ENCODE results near the gene KIF26B. TPM values are rescaled to one million over a fixed set of nuclear protein-coding genes. Genes with fewer than 3 reads are reported as not detected.

Gene KIF26B
- polyA plus RNA-seq, 2 of the 4 experiments (the other 2 are of a cell fraction): 0.01 to 0.04 TPM

- TF ChIP-seq, protein P1, sequence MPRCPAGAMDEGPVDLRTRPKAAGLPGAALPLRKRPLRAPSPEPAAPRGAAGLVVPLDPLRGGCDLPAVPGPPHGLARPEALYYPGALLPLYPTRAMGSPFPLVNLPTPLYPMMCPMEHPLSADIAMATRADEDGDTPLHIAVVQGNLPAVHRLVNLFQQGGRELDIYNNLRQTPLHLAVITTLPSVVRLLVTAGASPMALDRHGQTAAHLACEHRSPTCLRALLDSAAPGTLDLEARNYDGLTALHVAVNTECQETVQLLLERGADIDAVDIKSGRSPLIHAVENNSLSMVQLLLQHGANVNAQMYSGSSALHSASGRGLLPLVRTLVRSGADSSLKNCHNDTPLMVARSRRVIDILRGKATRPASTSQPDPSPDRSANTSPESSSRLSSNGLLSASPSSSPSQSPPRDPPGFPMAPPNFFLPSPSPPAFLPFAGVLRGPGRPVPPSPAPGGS (IDR thresholded peaks at IDR 0.05): no peak
- TF ChIP-seq ZNF302 (CRISPR knock-in tag; IDR thresholded peaks at IDR 0.05): no peak
- no peak for TF ChIP-seq RNF2 (IDR thresholded peaks at IDR 0.05; ENCODE audit: borderline replicate concordance, low read depth)
Measured at GRCh38 chr1:245131026-245131393, 23.8 kb upstream of the KIF26B start (continued).

GRCh38 chr1:245132771-245133170, 22.0 kb upstream of the KIF26B start:
- ATAC-seq: no peak
- Histone ChIP-seq H3K9me3 (no peaks in the 10 kb centered on the region), H3K4me3 (no peak overlapping the region), H3K4me2 (no peak overlapping the region), H3K4me1 (no peaks in the 10 kb centered on the region), H3K27ac (no peak overlapping the region)
- ChIA-PET CTCF (interaction anchor here (1.2 to 1.6 kb wide), 2 partner anchors 20 to 24 kb away, joined by 3 to 5 read pairs; no protein-coding TSS in a partner anchor), POLR2A (no interaction called here)
- no peak for FAIRE-seq
- no peak for DNase-seq (ENCODE audit: low read depth in 1 of 2, low spot score in 1 of 2)
- TF ChIP-seq MAX (IDR thresholded peaks at IDR 0.05) (no peak), CEBPB (IDR thresholded peaks at IDR 0.05) (no peak), RNF2 (IDR thresholded peaks at IDR 0.05; ENCODE audit: borderline replicate concordance, low read depth) (no peak), NFE2L2 (conservative IDR thresholded peaks at IDR 0.05; ENCODE audit: low read length) (no peak), EHMT2 (IDR thresholded peaks at IDR 0.05; ENCODE audit: low read depth) (no peak), KDM5A (IDR thresholded peaks at IDR 0.05) (no peak), MYC (IDR thresholded peaks at IDR 0.05; ENCODE audit: borderline replicate concordance, low read length) (no peak)
- TF ChIP-seq, protein P2, sequence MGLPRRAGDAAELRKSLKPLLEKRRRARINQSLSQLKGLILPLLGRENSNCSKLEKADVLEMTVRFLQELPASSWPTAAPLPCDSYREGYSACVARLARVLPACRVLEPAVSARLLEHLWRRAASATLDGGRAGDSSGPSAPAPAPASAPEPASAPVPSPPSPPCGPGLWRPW (IDR thresholded peaks at IDR 0.05): no peak
- WGBS (ENCODE audit: missing lambda C conversion rate): 66% methylated on average over 11 of the region's 11 CpGs

DNA sequence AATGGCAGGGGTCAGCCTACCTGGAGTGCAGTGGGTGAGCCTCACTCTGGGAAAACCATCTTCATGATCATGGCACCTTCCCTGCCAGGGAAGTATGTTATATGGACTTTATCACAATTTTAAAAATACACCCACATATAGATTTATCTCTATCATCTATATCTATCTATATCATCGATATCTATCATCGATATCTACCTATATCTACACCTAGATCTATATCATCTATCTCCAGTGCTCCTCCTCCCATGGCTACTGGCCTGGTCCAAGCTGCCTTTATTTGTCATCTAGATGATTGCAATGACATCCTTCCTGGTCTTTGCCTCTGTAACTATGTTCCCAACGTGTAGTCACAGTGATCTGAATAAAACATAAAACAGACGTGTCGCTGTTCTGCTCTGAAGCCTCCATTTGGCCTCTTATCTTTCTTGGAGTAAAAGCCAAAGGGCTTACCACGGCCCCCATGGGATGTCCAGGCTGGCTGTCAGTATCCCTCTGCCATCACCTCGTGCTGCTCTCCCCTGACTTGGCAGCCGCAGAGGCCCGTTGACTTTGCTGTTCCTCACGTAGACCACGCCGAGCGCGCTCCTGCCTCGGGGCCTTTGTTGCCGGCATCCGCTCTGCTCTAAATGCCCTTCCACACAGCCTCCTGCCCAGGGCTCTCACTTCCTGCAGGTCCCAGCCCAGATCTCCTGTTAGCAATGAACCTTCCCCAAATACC, 20.6 kb upstream of the KIF26B start:
- POLR2A ChIA-PET: no interaction called here
- DNase-seq (ENCODE audit: low read depth in 1 of 2, low spot score in 1 of 2) (no peak), ATAC-seq (no peak), FAIRE-seq (no peak)
- no peak overlapping the region for H3K27ac ChIP-seq
- CTCF ChIA-PET: no interaction called here
- no peaks in the 10 kb centered on the region for H3K4me1 ChIP-seq
- TF ChIP-seq JUNB (IDR thresholded peaks at IDR 0.05) (no peak), NPAS2 (CRISPR knock-in tag; IDR thresholded peaks at IDR 0.05; ENCODE audit: borderline replicate concordance) (no peak), CHD4 (IDR thresholded peaks at IDR 0.05; ENCODE audit: borderline replicate concordance) (no peak), ZSCAN20 (CRISPR knock-in tag; IDR thresholded peaks at IDR 0.05) (no peak), JUN (IDR thresholded peaks at IDR 0.05) (no peak), FOXS1 (CRISPR knock-in tag; IDR thresholded peaks at IDR 0.05) (no peak), ZC3H11A (IDR thresholded peaks at IDR 0.05) (no peak), KDM5A (IDR thresholded peaks at IDR 0.05) (no peak), ZFP36 (IDR thresholded peaks at IDR 0.05; ENCODE audit: borderline replicate concordance, partially characterized antibody) (no peak), HEYL (CRISPR knock-in tag; IDR thresholded peaks at IDR 0.05) (no peak), ATOH8 (CRISPR knock-in tag; IDR thresholded peaks at IDR 0.05; ENCODE audit: low read depth) (no peak), CTCF (IDR thresholded peaks at IDR 0.05) (no peak), CBX2 (IDR thresholded peaks at IDR 0.05; ENCODE audit: borderline replicate concordance, low read depth) (no peak), HOXB13 (CRISPR knock-in tag; IDR thresholded peaks at IDR 0.05; ENCODE audit: low read depth) (no peak), MAFK (IDR thresholded peaks at IDR 0.05; ENCODE audit: partially characterized antibody) (no peak)
- TF ChIP-seq, protein P3, sequence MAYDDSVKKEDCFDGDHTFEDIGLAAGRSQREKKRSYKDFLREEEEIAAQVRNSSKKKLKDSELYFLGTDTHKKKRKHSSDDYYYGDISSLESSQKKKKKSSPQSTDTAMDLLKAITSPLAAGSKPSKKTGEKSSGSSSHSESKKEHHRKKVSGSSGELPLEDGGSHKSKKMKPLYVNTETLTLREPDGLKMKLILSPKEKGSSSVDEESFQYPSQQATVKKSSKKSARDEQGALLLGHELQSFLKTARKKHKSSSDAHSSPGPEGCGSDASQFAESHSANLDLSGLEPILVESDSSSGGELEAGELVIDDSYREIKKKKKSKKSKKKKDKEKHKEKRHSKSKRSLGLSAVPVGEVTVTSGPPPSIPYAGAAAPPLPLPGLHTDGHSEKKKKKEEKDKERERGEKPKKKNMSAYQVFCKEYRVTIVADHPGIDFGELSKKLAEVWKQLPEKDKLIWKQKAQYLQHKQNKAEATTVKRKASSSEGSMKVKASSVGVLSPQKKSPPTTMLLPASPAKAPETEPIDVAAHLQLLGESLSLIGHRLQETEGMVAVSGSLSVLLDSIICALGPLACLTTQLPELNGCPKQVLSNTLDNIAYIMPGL (CRISPR knock-in tag; IDR thresholded peaks at IDR 0.05; ENCODE audit: borderline replicate concordance): no peak
- 73% methylated on average over 17 of the region's 17 CpGs for WGBS (ENCODE audit: missing lambda C conversion rate)
- no peak overlapping the region for H3K4me3 ChIP-seq
- H3K4me2 ChIP-seq: no peak overlapping the region
- no peaks in the 10 kb centered on the region for H3K9me3 ChIP-seq

Data from A549 (cell line).